Activated CD8-positive, alpha-beta memory T cell treated with anti-CD3 and anti-CD28 coated beads, Interleukin-2, amount 50 U/mL, for 4 hours (primary cell): Measurements from ENCODE around the gene INPP4B.
"Not testable (repeated sequence)": the region's sequence is repeated elsewhere in the genome, so short reads cannot be mapped to it uniquely, and the experiment has no call there.

Experiments
- DNase-seq: peaks from one replicate; pipeline ENCODE4 v3.0.0-alpha.2; 2020

INPP4B gene

DNA sequence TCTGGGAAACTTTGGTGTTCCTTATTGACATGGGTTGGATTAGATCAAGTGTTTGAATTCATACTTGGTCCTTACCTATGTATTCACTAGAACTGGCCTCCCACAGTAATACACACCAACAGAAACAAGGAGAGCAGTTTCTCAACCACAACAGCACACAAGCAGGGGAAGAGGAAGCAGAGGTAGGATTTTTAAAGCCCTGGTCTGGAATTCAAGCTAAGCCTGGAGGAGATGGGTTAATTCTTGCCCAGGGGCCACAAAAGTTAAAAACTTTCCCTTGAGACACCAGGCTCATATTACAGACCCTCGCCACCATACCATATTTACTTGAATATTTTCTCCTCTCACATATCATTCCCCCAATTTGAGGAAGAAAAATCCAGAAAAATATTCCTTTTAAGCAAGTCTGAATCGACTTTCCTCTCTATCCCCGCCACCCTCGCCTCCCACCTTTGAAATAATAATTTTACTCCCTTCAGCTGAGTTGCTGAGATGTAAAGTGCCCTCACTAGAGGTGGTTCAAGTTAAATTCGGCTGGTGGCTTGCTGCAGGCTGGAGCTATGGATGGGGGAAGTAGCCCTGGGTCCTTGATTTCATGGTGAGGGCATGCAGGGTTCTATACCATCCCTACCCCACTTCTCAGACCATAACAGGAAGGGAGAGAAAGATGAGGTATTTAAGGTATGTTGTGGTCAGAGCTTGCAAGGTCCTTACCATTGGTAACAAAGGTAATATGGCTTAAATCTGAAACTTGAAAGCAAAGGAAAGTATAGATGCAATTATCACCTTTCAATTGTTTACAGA, 440.2 kb downstream of the INPP4B start:
- no peak for DNase-seq

DNA sequence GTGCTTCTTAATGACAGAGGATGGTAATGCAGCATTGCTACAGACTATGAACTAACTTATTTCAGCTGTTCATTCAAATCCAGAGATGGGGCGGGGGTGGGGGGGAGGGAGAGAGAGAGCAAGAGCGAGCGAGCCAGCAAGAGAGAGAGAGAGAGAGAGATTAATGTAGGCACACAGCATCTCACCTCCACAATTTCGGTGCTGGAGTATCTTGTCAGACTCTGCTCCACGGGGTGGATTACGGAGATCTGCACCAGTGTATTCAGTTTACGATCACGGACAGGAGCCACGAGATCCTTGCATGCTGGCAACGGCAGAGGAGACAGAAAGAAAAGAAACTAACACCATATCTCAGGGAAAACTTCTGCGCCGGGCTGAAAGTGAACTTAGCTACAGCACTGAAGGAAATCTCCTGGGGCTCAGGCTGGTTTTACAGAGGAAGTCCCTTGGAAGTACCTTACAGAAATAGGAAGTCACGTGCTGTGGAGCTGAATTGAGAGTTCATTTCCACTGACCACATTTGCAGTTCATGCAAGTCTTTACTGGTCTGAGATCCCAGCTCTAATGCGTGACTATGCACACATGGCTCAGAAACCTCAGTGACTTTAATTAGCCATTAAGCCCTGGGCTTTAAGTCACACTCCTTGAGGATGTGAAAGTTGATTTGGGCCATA, 440.9 kb downstream of the INPP4B start:
- peak; percentile 28 for DNase-seq

DNA sequence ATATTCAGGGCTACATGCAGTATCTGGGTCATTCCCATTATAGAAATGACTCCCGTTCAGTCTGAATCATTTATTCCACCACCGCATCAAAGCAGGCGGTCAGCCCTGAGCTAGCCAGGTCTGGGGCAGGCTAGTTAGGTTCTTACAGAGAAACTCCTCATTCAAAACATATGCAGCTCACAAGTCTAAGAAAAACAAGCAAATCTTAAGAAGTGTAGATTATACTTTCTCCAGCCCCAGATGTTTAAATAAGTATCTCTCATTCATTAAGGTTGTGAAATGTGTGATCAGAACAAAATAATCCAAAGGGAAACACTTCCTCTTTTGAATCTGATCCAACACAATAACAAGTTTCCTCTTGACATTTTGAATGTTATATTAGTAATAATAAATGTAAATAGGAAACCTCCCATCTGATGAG, 441.9 kb downstream of the INPP4B start:
- peak; percentile 24 for DNase-seq

DNA sequence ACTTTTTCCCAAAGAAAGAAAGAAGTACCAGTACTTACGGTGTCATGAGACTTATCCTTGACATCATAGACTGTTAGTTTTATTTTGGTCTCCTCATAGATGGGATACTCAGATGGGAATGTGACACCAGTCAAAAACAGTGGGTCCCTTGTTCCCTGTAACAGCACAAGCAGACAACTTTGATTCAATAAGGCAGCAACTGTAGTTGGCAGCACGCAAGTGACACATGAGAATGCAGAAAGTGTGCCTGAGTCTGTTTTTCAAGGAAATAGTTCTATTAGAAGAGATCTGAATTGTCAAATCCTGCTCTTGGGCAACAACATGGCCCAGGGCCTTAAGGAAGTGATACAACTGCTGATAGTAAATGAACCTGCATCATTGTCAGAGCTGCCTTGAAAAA, 443.2 kb downstream of the INPP4B start:
- no peak for DNase-seq

DNA sequence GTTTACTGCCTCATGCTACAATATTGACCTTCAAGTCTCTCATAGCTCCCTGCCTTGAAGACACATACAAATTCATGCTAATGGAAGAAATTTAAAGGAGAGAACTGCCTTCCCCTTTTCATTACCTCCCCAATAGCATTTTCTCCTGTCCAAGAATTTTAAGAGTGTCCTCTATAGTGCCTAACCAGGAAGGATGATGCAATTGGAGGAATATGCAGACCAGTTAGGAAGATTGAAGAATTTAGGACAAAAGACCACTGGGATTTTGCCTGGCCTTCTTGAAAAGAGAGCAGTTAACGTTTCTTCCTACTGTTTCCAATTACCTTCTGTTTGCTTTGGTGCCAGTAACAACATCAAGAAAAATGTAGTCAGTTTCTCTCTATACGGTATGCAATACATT, 443.9 kb downstream of the INPP4B start:
- DNase-seq, result no peak

DNA sequence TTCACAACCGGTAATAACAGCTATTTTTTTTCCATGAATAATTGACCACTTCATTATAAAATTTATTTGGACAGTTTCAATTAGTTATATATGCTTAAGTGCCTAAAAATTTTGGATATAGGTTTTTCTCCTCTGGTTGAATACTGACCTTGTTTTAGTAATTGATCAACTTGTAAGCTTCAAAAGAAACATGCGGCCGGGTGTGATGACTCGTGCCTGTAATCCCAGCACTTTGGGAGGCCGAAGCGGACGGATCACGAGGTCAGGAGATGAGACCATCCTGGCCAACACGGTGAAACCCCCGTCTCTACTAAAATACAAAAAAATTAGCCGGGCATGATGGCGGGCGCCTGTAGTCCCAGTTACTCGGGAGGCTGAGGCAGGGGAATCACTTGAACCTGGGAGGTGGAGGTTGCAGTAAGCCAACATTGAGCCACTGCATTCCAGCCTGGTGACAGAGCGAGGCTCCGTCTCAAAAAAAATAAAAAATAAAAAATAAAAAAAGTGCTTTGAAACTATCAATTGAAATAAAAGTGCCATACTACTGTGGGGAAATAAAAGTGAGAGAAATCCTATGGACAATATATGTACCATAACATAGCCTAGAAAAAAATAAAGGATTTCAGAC, 448.6 kb downstream of the INPP4B start:
- not testable (repeated sequence) for DNase-seq

DNA sequence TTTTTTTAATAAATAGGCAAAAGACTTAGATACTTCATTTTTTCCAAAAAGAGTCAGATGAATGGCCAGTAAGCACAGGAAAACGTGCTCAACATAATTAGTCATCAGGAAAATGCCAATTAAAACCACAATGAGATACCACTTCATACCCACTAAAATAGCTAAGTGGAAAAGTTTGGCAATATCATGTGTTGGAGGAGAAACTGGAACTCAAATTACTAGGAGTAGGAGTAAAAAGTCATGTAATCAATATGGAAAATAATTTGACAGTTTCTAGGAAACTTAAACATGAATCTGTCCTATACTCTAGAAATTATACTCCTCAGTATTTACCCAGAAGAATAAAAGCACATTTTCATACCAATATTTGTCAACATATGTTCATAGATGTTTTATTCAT, 449.8 kb downstream of the INPP4B start:
- no peak for DNase-seq

DNA sequence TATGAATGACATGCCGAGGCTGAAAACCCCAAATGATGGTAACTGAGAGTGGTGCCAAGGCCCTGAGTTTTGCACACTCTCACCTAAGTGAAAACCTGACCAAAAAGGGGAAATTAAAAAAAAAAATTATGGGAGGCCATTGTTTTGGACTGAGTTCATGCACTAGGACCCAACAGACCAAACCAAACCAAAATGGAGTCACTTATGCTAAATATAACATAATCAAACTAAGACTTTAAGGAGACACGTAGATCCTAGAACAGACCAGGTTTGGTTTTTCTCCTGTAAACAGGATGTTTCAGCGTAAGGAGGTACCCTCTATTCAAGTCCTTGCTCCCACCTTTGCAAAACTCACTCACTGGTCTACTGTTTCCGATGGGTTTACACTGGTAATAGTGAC, 453.0 kb downstream of the INPP4B start:
- no peak for DNase-seq

DNA sequence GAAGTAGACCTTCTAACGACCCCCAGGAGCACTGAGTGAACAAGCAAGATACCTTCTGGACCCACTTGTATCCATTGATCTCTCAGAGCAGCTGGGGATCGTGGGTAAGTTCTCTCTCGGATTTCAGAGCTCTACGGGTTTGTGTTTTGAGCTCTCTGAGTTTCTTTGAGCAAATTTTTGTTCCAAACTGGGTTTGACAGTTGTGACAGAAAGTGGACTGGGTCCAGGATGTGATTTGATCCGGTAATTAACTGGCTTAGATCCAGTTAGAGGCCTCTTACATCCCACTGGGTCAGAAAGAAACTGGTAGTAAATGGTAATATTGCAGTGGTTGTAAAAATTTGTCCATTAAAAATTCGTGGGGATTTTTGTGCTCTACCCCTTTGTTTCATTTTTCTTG, 459.2 kb downstream of the INPP4B start:
- no peak for DNase-seq

DNA sequence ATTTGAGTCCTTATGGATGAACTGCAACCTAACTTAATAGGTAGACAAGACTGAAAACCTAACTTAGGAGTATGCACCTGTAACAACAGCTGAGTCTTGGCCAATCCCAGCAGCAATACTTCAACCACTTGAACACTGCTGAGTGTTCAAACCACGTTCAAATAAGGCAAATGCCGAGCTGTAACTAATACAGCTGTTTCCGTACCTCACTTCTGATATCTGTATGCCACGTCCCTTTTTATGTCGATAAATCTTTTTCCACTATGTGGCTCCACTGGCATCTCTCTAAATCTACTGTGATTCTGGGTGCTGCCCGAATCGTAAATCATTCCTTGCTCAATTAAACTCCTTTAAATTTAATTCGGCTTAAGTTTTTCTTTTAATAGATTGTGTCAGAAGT, 459.7 kb downstream of the INPP4B start:
- DNase-seq, result no peak

DNA sequence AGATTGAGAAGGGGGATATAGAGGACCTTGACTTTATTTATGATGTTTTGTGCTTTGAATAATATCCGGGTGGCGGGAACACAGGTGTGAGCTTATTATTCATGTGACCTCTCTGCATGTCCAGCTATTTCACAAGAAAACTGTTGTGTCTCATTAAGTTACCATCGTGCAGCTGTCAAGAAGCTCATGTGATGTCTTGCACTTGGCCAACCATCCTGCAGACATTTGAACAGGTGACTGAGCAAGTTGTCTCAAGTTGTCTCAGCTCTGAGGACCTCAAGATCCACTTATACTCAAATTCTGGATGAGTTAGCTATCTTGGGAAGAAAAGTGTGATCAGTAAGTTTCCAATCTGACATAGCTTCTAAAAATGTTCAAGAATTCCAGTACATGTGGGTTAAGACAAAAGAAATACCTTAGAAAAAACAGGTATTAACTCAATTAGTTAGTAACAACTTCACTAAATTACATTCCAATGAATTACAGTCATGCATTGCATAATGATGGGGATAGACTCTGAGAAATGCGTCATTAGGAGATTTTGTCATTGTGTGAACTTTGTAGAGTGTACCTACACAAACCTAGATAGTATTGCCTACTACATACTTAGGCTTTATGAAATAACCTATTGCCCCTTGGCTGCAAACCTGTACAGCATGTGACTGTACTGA, 462.2 kb downstream of the INPP4B start:
- DNase-seq, result no peak

DNA sequence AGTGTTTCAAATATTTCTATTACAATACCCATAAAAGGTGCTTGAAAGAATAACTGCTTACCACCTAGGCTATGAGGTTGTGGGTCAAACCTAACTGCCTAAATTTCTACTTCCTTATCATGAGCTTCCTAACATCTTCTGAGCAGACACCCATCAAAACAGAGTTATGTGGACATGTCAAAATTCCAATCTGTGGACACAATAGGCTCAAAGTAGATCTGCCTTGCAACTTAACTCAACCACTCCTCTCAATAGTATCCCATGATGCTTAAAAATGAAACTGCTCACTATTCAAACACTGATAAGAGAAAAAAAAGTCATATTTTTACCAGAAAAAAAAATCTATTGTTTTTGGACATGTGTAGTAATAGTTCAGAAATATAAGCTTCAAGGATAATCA, 462.7 kb downstream of the INPP4B start:
- DNase-seq, result no peak

DNA sequence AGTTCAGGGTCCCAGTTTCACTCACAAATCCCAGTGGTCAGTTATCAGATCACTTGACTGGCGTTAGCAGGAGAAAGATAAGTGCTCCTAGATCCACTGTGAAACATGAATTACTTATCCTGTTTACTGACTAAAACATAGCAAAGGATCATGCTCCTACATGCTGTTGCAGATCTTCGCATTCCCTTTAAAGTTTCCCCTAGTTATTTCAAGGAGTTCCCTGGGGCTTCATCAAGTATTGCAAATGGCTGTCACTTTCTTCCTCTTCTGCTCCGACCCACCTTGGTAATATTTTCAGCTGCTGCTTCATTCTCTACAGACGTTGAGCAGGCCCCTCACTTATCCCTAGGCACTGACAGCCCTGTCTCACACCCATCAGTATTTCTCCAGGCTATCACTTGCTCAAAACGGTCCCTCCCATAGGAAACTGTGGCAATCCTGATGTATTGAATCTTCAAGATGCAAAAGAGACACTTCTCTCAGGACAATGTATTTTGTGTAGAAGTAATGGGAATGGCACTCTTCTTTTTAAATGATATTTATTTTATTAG, 466.0 kb downstream of the INPP4B start:
- no peak for DNase-seq

DNA sequence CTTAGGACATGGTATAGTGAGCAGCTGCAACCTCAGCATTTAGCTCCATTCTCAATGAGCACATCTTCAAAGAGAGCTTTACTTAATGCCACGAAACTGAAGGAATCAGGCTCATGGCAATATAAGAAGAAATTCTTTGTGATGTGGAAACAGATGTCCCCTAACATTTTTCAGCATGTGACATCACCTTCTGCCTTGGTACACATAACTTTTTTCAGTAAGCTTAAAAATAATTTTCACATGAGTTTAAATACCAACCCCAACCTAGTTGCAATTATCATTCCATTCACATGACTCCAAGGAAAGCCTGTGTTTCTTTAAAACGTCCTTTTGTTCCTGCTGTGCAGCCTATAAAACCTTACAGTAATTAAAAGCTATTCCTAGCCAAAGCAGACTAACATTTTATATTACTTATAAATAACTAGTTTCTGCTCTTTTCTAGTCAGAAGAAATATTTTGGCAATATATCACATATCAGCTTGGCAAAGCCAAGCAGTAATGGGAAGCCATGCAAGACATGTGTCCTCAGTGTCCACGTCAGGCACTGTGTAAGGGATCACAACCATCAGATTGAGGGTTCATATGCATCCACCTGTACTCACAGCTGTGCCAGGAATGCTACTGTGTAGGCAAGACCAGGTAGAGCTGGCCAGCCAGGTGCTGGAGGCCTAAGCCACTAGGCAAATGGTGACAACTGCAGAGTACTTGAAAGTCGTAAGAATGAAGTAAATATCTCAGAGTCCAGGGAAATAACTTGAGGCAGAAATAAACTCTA, 466.6 kb downstream of the INPP4B start:
- DNase-seq, result no peak

DNA sequence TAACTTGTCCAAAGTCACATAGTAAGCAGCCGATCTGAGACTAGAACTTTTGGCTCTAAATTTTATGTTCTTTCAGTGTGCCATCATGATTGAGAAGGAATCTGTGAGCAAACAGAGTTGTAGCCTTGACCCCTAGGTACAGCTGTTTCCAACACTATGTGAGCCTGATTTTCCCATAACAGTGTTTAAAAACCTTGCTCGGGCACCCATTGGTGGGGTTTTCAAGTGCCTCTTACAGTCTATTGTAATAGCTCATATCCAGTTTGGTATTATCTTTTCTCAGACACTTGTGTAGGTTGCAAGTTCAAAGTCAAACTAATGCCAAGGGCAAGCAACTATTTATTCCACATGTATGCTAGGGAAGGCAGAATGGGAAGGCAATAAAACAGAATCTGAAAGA, 467.9 kb downstream of the INPP4B start:
- no peak for DNase-seq

DNA sequence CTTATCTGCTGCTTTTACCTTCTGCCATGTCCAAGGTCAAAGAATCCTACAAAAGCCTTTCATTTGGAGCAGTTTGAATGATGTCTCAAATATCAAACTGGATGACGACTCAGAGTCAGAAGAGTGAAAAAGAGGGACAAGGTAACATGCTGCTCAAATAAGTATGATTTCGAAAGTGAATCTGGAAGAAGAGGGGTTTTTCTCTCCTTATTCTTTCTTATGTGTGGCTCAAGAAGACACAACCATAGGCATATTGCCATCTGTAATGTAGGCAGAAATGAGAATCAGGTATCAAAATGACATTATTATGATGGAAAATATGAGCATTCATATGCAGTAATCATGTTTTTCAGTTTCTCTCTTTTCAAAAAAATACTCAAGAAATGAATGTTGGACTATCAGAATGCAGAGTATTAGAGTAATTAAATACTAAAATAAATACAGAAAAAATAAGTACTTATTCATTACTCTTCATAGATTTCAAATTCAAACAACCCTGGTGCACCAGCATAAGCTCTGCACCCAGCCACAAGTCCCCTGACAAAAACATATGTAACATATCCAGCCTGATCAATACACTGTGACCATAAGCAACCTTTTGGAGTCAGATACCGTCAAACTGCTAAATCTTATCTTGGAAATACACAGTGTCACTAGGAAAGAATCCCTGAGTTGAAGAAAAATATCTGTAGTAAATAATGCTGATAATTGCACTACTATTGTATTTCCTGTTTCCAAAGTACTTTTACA, 468.6 kb downstream of the INPP4B start:
- no peak for DNase-seq

DNA sequence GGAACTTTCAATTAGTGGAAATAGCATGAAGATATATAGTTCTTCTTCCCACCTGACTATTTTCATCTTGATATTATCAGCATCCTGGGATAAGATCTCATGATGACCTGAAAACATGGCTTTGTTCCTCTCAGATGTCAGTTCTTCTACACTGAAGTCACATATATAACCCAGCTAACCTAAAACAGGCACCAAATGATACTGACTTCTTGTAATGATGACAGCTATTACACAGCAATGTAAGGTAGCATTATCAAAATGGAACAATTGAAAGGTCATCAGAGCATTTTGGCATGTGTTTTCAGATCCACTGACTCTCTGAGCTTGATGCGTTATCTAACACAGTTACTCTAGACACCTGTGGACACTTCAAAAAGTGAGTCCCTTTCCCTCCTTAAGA, 469.9 kb downstream of the INPP4B start:
- DNase-seq, result no peak

DNA sequence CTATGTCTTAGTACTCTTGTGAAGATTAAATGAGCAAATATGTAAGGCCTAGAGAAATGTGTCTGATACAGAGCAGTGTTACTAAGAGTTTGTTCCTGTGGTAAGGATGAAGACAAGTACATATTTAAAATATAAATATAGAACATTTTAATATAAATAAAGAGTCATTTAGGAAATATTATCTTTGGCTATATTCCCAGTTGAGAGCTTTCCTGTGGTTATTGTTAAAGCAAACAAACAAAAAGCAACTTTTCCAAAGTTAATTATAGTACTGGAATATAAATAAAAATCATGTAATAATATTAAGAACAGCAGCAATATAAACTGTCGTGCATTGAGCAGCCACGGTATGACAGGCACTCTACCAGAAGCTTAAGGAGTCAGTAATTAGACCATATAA, 472.5 kb downstream of the INPP4B start:
- DNase-seq, result no peak

DNA sequence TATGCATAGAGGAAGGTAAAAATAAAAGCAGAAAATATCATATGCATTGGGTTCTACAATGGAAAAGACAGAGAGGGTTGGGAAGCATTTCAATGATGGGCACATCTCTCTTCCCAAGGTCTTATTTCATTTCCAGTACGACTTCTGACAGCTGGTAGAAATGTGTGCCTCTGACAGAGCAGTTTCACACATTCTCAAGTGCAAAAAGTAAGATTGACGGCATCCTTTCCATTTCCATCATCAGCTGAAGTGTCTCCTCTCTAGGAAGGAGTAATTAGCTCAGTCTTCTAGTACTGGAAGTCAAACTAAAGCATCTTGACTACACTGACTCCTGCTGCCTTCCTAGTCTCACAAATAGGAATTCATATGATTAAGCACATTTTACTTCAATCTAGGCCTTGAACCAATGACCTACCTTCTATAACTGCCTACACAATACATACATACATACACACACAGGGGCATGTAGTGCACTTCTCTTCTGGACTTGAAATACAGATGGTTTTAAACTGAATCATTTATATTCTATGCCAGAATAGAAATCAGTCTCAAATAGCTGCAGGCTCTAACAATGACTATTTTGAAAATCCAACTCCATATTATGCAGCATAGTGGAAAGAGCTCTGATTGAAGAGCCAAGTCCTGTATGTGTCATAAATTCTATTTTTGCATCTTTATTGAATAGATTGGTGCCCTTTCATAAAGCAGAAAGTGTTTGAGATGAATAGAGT, 473.4 kb downstream of the INPP4B start:
- DNase-seq, result no peak

DNA sequence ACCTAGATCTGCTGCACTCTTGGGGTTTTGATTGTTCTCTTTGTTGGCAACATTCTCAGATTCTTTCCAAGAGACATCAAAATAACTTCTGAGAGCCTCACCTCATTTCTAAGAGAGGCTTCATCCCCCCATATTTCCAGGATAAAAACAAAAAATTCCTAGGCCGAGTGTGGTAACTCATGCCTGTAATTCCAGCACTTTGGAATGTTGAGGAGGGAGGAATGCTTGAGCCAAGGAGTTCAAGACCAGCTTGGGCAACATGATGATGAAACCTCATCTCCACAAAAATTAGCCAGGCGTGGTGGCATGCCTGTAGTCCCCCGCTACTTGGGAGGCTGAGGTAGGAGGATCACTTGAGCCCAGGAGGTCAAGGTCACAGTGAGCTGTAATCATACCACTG, 477.0 kb downstream of the INPP4B start:
- DNase-seq, result no peak
